T-helper 2 cell treated with Interferon-gamma antibody and Interleukin-4, amounts not matched to agents 5 μg/mL and 100 μg/mL, for 36 hours (primary cell): ENCODE measurements around the gene OR10A6.

Experiments used
- DNase-seq: peaks from one replicate; pipeline ENCODE4 v3.0.0; 2021; ENCODE audit warnings: low spot score
- H3K27ac Mint-ChIP-seq: one replicate; pipeline ENCODE4 v1.8.0; 2021; ENCODE audit warnings: mild to moderate bottlenecking, mixed read lengths
- H3K27me3 Mint-ChIP-seq: one replicate; pipeline ENCODE4 v1.8.0; 2021; ENCODE audit warnings: low read depth, mixed read lengths
- H3K36me3 Mint-ChIP-seq: one replicate; pipeline ENCODE4 v1.8.0; 2021; ENCODE audit warnings: low read depth, mixed read lengths
- H3K4me1 Mint-ChIP-seq: one replicate; pipeline ENCODE4 v1.8.0; 2021; ENCODE audit warnings: low read depth, mixed read lengths
- H3K4me3 Mint-ChIP-seq: one replicate; pipeline ENCODE4 v1.8.0; 2022; ENCODE audit warnings: mild to moderate bottlenecking, moderate library complexity, mixed read lengths
- H3K9me3 Mint-ChIP-seq: one replicate; pipeline ENCODE4 v1.8.0; 2021; ENCODE audit warnings: mixed read lengths

Gene OR10A6, protein sequence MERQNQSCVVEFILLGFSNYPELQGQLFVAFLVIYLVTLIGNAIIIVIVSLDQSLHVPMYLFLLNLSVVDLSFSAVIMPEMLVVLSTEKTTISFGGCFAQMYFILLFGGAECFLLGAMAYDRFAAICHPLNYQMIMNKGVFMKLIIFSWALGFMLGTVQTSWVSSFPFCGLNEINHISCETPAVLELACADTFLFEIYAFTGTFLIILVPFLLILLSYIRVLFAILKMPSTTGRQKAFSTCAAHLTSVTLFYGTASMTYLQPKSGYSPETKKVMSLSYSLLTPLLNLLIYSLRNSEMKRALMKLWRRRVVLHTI

DNA sequence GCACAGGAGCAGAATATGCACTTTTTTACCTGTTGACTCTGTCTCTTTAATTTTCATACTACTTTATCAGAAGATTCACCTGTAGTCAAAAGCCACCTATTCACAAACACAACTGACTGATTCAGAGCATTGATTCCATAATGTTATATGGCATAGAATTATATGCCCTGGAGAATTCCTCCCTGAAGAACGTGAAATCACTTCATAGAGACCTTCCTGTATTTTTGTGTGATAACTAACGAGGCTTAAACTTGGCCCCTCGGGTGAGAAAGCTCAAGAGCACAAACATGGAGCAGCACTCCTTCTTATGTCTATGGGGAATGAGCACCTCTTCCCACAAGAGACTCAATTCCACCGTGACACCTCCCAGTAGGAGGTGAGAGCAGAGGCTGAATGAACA lies at the start of gene OR10A6:
Gene OR10A6 (minus strand): TSS at position 101 of the 400 bp plus-strand sequence. CDS start 2,606 bp downstream, outside the sequence.
- Mint-ChIP-seq H3K36me3 (no peaks in the 10 kb centered on the region), H3K9me3 (no peaks in the 10 kb centered on the region), H3K4me3 (no peak within 1 kb of the TSS), H3K4me1 (no peaks in the 10 kb centered on the region), H3K27ac (no peak within 1 kb of the TSS), H3K27me3 (no peaks in the 10 kb centered on the region)
- no peak for DNase-seq

DNA sequence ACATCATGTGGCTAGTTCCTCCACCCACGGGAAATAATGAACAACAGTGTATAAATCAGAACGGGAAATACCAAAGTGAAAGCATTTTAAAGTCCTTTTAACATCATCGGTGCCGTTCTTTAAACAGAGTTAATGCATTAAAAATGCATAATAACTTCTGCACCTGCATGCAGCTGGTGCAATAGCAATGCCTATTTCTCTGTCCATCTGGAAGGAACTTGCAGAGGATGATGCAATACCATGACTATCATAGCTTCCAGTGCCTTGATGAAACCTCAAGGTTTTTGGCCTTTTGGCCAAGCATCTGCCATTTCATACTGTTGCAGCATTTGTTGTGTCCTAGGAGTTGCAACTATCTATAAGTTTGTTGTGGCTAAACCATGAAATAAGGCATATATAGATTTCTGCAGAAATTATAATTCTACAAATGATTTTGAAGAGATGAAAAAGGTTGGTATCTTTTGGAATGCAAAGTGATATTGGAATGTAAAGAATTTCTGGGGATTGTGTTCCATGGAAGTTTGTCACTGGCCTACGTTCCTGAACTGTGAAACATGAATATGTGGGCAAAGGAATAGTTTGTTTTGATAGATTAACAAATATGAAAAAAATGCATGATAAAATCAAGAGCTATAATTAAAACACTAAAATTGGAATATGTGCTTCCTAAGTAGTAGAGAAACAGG lies 46.3 kb upstream of the OR10A6 start:
- DNase-seq, result no peak
- H3K4me3 Mint-ChIP-seq, result no peak overlapping the region
- no peak overlapping the region for H3K27ac Mint-ChIP-seq

DNA sequence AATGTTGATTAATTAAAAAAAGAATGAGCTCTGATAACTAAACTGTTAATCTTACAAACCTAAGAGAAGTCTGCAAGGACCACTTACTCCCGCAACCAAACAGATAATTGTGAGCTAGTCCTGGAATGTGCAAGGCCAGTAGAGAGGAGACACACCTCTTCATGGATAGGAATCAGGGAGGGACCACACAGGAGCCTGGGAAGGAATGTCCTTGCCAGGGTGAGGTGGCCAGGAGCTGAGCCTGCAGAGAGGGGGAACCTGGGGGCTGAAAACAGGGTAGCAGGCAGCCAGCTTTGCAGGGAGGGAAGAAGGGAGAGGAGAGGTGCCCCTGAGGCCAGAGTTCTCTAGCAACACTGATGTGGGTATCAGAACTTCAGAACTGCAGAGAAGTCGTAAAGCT lies 43.6 kb upstream of the OR10A6 start:
- H3K27ac Mint-ChIP-seq, result no peak overlapping the region
- no peak for DNase-seq
- no peaks in the 10 kb centered on the region for H3K4me1 Mint-ChIP-seq
- H3K27me3 Mint-ChIP-seq, result no peaks in the 10 kb centered on the region
- no peaks in the 10 kb centered on the region for H3K36me3 Mint-ChIP-seq
- H3K4me3 Mint-ChIP-seq, result no peak overlapping the region
- no peaks in the 10 kb centered on the region for H3K9me3 Mint-ChIP-seq

More for the DNA sequence above, 46.3 kb upstream of the OR10A6 start:
- Mint-ChIP-seq H3K4me1 (no peaks in the 10 kb centered on the region), H3K27me3 (no peaks in the 10 kb centered on the region), H3K9me3 (no peaks in the 10 kb centered on the region), H3K36me3 (no peaks in the 10 kb centered on the region)

DNA sequence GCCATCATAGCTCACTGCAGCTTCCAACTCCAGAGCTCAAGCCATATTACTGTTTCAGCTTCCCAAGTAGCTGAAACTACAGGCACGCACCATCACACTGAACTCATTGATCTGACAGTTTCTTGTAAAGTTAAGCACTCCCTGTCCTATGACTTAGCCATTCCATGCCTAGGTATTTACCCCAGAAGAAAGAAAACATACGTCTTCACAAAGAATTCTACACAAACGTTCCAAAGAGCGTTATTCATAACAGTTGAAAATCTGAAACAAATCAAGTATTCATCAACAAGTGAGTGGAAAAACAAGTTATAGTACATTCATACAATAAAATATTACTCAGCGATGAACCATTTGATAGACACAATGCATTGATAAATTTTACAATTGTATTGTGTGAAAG lies 41.9 kb upstream of the OR10A6 start:
- no peak for DNase-seq
- Mint-ChIP-seq H3K36me3 (no peaks in the 10 kb centered on the region), H3K27ac (no peak overlapping the region), H3K27me3 (peaks cover 4% of the 10 kb centered on the region), H3K4me1 (no peaks in the 10 kb centered on the region), H3K9me3 (no peaks in the 10 kb centered on the region), H3K4me3 (no peak overlapping the region)

DNA sequence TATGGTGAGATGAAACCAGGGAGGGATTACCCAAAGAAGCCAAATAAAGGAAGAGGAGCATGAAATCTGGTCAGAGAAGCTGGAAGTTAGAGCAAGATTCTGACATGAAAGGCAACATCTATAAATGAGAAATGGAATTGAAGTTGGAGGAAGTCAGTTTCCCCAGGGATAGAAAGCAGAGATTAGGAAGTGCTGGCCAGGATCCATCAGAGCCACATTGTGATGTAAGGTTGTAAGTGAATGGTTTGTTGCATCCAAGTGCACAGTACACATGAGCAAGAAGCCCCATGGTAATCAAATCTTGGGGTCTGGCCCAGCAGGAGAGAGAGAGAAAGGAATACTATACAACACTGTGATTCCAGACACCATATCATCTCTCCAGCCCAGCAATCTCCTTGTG lies 40.8 kb upstream of the OR10A6 start:
- no peak overlapping the region for H3K4me3 Mint-ChIP-seq
- no peaks in the 10 kb centered on the region for H3K36me3 Mint-ChIP-seq
- H3K4me1 Mint-ChIP-seq, result no peaks in the 10 kb centered on the region
- H3K27me3 Mint-ChIP-seq, result peaks cover 5% of the 10 kb centered on the region
- no peak for DNase-seq
- no peak overlapping the region for H3K27ac Mint-ChIP-seq
- no peaks in the 10 kb centered on the region for H3K9me3 Mint-ChIP-seq

DNA sequence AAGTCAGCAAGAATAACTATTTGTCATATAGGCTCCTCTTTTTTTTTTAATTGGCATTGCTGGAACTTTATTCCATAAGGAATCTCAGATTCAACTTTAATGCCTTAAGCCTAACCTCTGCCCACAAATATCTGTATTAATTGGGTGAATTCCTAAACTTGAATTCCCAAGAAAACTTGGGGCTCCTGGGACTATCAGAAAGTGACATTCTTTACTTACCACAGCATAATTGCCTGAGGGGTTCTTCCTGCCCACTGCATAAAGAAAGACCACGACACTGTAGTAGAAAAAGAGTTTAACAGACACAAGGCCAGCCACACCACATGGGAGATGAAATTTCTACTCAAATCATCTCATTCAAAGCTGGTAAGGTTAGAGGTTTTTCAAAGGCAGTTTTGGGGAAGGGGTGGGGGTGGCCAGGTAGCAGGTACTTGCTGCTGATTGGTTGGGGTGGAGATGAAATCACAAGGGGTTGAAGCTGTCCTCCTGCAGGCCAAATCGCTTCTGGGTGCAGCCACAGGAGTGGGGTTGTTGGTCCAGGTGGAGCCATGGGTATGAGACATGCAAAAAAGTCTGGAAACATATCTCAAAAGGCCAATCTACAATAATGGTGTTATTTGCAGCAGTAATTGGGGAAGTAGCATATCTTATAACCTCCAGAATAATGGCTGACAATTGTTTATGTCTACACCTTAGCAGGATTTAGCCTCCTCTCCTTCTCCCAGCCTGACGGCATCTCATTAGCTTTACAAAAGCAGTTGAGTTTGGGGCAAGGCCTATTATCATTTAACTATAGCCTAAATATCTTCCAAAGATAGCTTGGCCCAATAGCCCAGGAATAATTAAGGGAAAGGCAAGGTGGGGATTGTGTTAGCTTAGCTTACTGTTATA lies 38.9 kb upstream of the OR10A6 start:
- Mint-ChIP-seq H3K36me3 (no peaks in the 10 kb centered on the region), H3K4me1 (no peaks in the 10 kb centered on the region), H3K27me3 (peaks cover 5% of the 10 kb centered on the region), H3K4me3 (no peak overlapping the region), H3K9me3 (no peaks in the 10 kb centered on the region), H3K27ac (no peak overlapping the region)
- DNase-seq, result no peak

DNA sequence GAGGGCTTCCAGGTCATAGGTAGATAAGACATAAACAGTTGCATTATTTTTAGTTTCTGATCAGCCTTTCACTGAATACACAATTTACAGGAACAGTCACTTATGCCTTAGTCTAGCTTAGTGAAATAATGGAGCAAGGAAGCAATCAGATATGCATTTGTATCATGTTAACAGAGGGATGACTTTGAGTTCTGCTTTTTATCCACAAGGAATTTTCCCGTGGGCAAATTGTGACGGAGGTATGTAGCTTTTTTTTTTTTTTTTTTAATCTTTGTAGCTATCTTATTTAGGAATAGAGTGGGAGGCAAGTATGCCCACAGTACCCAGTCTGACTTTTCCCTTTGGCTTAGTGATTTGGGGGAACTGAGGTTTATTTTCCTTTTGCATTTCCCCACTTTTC lies 37.6 kb upstream of the OR10A6 start:
- Mint-ChIP-seq H3K27me3 (peaks cover 5% of the 10 kb centered on the region), H3K4me1 (no peaks in the 10 kb centered on the region), H3K4me3 (no peak overlapping the region), H3K27ac (no peak overlapping the region), H3K9me3 (no peaks in the 10 kb centered on the region), H3K36me3 (no peaks in the 10 kb centered on the region)
- DNase-seq, result no peak

DNA sequence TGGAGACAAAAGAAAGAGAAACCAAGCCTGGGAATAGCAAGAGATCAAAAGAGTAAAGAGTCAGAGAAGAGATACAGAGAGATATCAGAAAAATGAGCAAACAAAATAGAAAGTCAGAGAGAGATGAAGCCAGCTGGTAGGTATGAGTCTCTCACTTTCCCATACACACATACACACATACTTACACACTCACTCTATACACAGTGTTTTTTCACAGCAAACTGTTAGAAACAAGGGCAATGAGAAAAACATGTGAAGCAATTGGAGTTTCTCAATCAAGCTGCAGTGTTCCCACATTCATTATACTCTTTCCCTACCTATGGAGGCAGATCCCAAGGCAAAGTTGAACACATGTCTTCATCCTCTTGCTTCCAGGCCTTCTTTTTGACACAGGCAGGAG lies 36.8 kb upstream of the OR10A6 start:
- no peaks in the 10 kb centered on the region for H3K36me3 Mint-ChIP-seq
- H3K4me1 Mint-ChIP-seq, result no peaks in the 10 kb centered on the region
- H3K9me3 Mint-ChIP-seq, result no peaks in the 10 kb centered on the region
- H3K27me3 Mint-ChIP-seq, result peaks cover 5% of the 10 kb centered on the region
- no peak for DNase-seq
- H3K27ac Mint-ChIP-seq, result no peak overlapping the region
- no peak overlapping the region for H3K4me3 Mint-ChIP-seq

DNA sequence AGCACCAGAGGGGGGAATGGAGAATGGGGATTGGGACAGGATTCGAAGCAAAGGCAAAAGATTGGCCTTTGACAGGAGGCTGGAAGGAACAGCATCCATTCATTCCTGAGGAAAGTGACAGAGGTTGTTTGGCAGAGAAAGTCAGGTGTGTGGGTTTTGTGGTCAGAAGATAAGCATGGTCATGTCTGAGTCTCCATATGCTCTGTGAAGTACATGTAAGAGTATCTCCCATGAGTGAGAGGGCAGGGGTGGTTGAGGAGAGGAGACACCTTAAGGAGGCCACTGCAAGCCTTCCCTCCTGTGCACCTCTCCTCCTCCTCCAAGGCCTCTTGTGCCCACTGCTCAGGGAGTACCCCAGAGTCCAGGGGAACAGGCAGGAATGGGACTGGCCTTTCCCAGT lies 36.0 kb upstream of the OR10A6 start:
- peaks cover 5% of the 10 kb centered on the region for H3K27me3 Mint-ChIP-seq
- no peak for DNase-seq
- H3K27ac Mint-ChIP-seq, result no peak overlapping the region
- no peaks in the 10 kb centered on the region for H3K4me1 Mint-ChIP-seq
- no peak overlapping the region for H3K4me3 Mint-ChIP-seq
- no peaks in the 10 kb centered on the region for H3K9me3 Mint-ChIP-seq
- no peaks in the 10 kb centered on the region for H3K36me3 Mint-ChIP-seq

DNA sequence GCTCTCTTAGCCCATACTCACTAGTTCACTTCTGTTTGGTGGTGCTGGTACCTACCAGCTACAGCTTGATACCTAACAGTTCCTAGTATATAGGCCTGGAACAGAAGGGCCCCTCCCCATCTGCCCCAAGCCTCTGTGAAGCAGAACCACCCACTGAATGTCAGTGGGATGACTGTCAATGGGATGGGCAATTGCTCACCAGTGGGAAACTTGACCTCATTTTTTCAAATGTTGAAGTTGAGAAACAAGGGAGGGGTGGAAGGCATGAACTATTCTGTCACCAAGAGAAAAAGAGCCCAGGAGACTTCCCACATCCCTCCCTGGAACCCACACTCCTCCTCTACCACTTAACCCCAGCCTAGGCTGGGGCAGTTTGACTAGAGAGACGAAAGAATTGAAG lies 34.3 kb upstream of the OR10A6 start, which contains the start of gene NLRP10:
Gene NLRP10 (minus strand): TSS at position 62 of the 400 bp plus-strand sequence. CDS start 1,952 bp downstream, outside the sequence.
- Mint-ChIP-seq H3K27me3 (peaks cover 5% of the 10 kb centered on the region), H3K4me1 (no peaks in the 10 kb centered on the region), H3K4me3 (no peak within 1 kb of the TSS), H3K9me3 (no peaks in the 10 kb centered on the region), H3K27ac (no peak within 1 kb of the TSS), H3K36me3 (no peaks in the 10 kb centered on the region)
- no peak for DNase-seq

DNA sequence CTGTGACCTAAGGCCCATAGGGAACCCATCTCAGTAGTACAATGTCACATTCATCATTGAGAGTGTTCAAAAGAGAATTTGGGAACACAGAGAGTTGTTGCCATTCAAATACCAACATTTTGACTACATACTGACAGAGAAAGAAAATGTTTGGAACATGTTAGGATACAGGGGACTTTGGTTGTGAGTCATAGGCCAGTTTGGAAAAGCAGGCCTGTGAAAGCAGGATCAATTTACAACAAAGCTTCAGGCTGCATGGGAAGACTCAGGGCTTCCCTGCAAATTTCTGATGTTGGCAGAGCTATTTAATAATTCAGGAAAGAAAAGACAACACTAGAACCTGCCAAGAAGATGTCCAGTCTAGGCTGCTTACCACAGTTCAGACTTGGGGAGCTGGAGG lies 33.8 kb upstream of the OR10A6 start:
- Mint-ChIP-seq H3K36me3 (no peaks in the 10 kb centered on the region), H3K9me3 (no peaks in the 10 kb centered on the region), H3K27ac (no peak overlapping the region), H3K27me3 (peaks cover 5% of the 10 kb centered on the region), H3K4me3 (no peak overlapping the region), H3K4me1 (no peaks in the 10 kb centered on the region)
- DNase-seq, result no peak

DNA sequence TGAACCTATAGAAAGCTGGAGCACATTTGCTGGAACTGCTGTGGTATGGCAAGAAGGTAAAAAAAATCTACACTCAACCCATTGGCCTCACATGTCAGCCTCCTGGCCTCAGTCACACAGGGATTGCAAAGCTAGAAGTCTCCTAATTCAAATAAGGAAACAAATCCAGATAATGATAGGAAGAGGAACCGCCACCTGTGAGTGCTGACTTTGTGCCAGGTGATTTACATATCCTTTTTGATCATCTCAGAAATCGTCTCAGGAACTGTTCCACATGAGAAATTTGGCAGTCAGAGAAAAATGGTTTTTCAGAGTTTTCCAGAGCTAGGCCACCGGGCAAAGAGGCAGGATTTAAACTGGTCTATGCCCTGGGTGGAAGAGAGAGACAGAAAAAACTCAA lies 33.2 kb upstream of the OR10A6 start:
- H3K27me3 Mint-ChIP-seq, result peaks cover 5% of the 10 kb centered on the region
- H3K4me3 Mint-ChIP-seq, result no peak overlapping the region
- no peaks in the 10 kb centered on the region for H3K36me3 Mint-ChIP-seq
- DNase-seq, result no peak
- no peak overlapping the region for H3K27ac Mint-ChIP-seq
- H3K9me3 Mint-ChIP-seq, result no peaks in the 10 kb centered on the region
- H3K4me1 Mint-ChIP-seq, result no peaks in the 10 kb centered on the region

DNA sequence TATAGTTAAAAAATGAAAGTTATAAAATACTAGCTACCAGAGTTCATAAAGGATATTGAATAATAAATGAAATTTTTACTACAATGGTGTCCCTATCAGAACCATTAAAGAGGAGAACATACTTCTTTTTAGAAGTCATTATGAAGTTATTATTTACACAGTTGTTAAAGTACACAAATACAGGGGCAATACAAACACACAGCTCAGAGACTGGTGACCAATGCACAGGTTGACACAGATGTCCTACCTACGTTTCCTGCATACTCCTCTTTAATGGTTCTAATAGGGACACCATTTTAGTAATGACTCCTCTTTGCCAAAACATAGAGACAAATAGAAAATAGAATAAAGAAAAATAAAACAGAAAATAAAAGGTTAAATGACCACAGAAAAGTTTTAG lies 24.1 kb upstream of the OR10A6 start:
- DNase-seq, result no peak
- Mint-ChIP-seq H3K9me3 (no peaks in the 10 kb centered on the region), H3K36me3 (no peaks in the 10 kb centered on the region), H3K4me1 (no peaks in the 10 kb centered on the region), H3K4me3 (no peak overlapping the region), H3K27me3 (no peaks in the 10 kb centered on the region), H3K27ac (no peak overlapping the region)

DNA sequence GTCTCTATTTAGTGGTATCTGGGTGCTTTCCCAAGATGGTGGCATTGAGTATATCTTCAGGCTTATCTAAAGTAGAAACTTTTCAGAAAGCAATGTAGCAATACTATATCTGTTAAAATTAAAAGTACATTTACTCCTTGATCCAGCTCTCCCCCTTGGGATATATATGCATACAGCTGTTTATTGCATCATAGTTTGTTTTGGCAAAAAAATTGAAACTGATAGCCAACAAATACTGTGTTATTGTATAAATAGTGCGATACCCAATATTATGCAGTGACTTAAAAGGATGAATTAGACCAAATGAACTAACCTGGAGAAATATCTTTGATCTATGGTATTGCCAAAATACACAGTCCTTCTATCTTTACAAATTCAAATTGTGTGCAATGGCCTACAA lies 18.9 kb upstream of the OR10A6 start:
- no peak for DNase-seq
- no peak overlapping the region for H3K4me3 Mint-ChIP-seq
- H3K9me3 Mint-ChIP-seq, result no peaks in the 10 kb centered on the region
- no peaks in the 10 kb centered on the region for H3K36me3 Mint-ChIP-seq
- H3K27ac Mint-ChIP-seq, result no peak overlapping the region
- H3K27me3 Mint-ChIP-seq, result peaks cover 3% of the 10 kb centered on the region
- H3K4me1 Mint-ChIP-seq, result no peaks in the 10 kb centered on the region
